Adrenal gland (tissue), 12 donors: Measurements from ENCODE around the gene STAT1. TPM values are rescaled to one million over a fixed set of nuclear protein-coding genes. Genes with fewer than 3 reads are reported as not detected.

ENCODE experiments used
- DNase-seq, 7 donors: peaks; one replicate each; pipeline ENCODE4 v3.0.0-alpha.2; 2019 to 2020
- H3K27ac ChIP-seq, 5 donors: fragments of 200-600 bp; sonication (generic) in 4 of 5; 1 replicate in 3 of 5; 2 replicates in 2 of 5; pipeline versions ENCODE4 v1.5.1 to v1.8.0; 2016 to 2020; ENCODE audit warnings: mild to moderate bottlenecking in 1 of 5
- H3K27me3 ChIP-seq: fragments of 200-600 bp; 2 replicates; pipeline ENCODE4 v1.8.0; 2021
- H3K36me3 ChIP-seq, 2 donors: fragments of 200-600 bp; replicated peaks in 1 of 2; 1 replicate in 1 of 2; 2 replicates in 1 of 2; pipeline versions ENCODE4 v1.5.1 to v1.8.0; 2018 to 2022
- H3K4me1 ChIP-seq, 2 donors: fragments of 200-600 bp; replicated peaks in 1 of 2; 1 replicate in 1 of 2; 2 replicates in 1 of 2; pipeline versions ENCODE4 v1.5.1 to v1.8.0; 2018 to 2021
- H3K4me3 ChIP-seq, 4 donors: fragments of 200-600 bp; sonication (generic) in 3 of 4; one replicate each; pipeline ENCODE4 v1.5.1; 2016 to 2018
- H3K9me3 ChIP-seq, 3 donors: fragments of 200-600 bp; sonication (generic) in 1 of 3; replicated peaks in 1 of 3; 1 replicate in 2 of 3; 2 replicates in 1 of 3; pipeline versions ENCODE4 v1.5.1 to v1.8.0; 2016 to 2021
- CTCF ChIP-seq, 6 experiments: fragments of 450-650 bp in 4 of 6; fragments of 200-600 bp in 2 of 6; sonication (generic) in 1 of 6; IDR thresholded peaks; 1 replicate in 5 of 6; 2 replicates in 1 of 6; pipeline versions ENCODE4 v1.5.1 to v1.8.0; 2016 to 2021; ENCODE audit warnings: antibody characterized with exemption in 6 of 6, mild to moderate bottlenecking in 2 of 6, moderate library complexity in 1 of 6
- POLR2A ChIP-seq, 2 donors: fragments of 450-650 bp; IDR thresholded peaks; one replicate each; pipeline ENCODE4 v1.6.1; 2017; ENCODE audit warnings: antibody characterized with exemption in 2 of 2, mild to moderate bottlenecking in 2 of 2, moderate library complexity in 1 of 2
- WGBS, 4 donors: extraction: QIAGEN DNeasy Blood & Tissue Kit in 2 of 4; methylation state at CpG; one replicate each; pipeline versions ENCODE4 v1.1.5 to v1.1.7; 2013 to 2017; 5-methylcytosine and 5-hydroxymethylcytosine counted together
- intact Hi-C, 2 donors: fragments of 100-400 bp; cut with DNase I; formaldehyde crosslinking; loops; one replicate each; pipeline versions ENCODE4 v1.14.1 to v1.15.0; 2022 to 2023
- polyA plus RNA-seq, 3 donors: library from polyadenylated mRNA; stranded (reverse); fragments of 200-250 nt in 2 of 3; fragments of 350-450 nt in 1 of 3; fragmentation: Illumina TruSeq in 1 of 3; extraction: RNeasy Lipid Tissue Mini Kit (QIAGEN cat#74804) in 1 of 3; gene quantifications; one replicate each; pipeline ENCODE4 v1.2.3, GENCODE V29; 2013 to 2014
- total RNA-seq, 9 donors: library from RNA; depleted of rRNA in 4 of 9; stranded (reverse); fragments of >200 nt in 4 of 9; fragments of 120-200 nt in 1 of 9; fragmentation: NEBNext Ultra II Directional in 1 of 9; extraction: Animal tissue kit (Norgen Biotek cat#: 25700) in 1 of 9; gene quantifications; one replicate each; pipeline versions ENCODE4 v1.1.0 to v1.2.4, GENCODE V29; 2013 to 2023
- donor health status: healthy with polysubstance abuse.
- donor health status: Bipolar disorder and iron deficiency.
- donor health status: DM: yes; HTN: yes; CAD: no.
- donor health status: DM: no; HTN: no; CAD: no.
- donor health status: DM: no; HTN: no; CAD: no.
- donor health status: DM: yes; HTN: yes; CAD: no.

Gene STAT1
- total and polyA plus RNA-seq, 12 donors: 11.9 to 165 (median 75.6) TPM

- intact Hi-C loops: no loop called here
- Histone ChIP-seq H3K9me3 (no peaks in the 10 kb centered on the region), H3K27me3 (no peaks in the 10 kb centered on the region), H3K4me3 (no peak overlapping the region), H3K36me3 (peaks cover 0 to 82% of the 10 kb centered on the region in 2 donors), H3K4me1 (peaks cover 0 to 8% of the 10 kb centered on the region in 2 donors), H3K27ac (peak overlapping the region in 1 of 5 donors; percentile 4)
- DNase-seq: no peak
- TF ChIP-seq CTCF (IDR thresholded peaks at IDR 0.05): no peak
- TF ChIP-seq POLR2A (IDR thresholded peaks at IDR 0.05): no peak
- 31 to 40% (median 36%) methylated on average over 2 of the region's 2 CpGs for WGBS, 4 donors
Measured at GRCh38 chr2:191001032-191001431, 12.9 kb downstream of the STAT1 start.

- H3K36me3 ChIP-seq: peaks cover 0 to 82% of the 10 kb centered on the region in 2 donors
- intact Hi-C loops: no loop called here
- no peaks in the 10 kb centered on the region for H3K27me3 ChIP-seq
- no peak overlapping the region for H3K27ac ChIP-seq
- no peaks in the 10 kb centered on the region for H3K9me3 ChIP-seq
- H3K4me1 ChIP-seq: peaks cover 0 to 8% of the 10 kb centered on the region in 2 donors
- TF ChIP-seq CTCF (IDR thresholded peaks at IDR 0.05) (no peak), POLR2A (IDR thresholded peaks at IDR 0.05) (no peak)
- DNase-seq: no peak
- 89 to 95% (median 93%) methylated on average over 9 of the region's 9 CpGs for WGBS, 4 donors
- no peak overlapping the region for H3K4me3 ChIP-seq
Measured at GRCh38 chr2:190999949-191000665, 13.9 kb downstream of the STAT1 start.

- TF ChIP-seq CTCF (IDR thresholded peaks at IDR 0.05) (no peak), POLR2A (IDR thresholded peaks at IDR 0.05) (no peak)
- no peak for DNase-seq
- H3K9me3 ChIP-seq: no peaks in the 10 kb centered on the region
- no peak overlapping the region for H3K27ac ChIP-seq
- peaks cover 0 to 82% of the 10 kb centered on the region in 2 donors for H3K36me3 ChIP-seq
- no peaks in the 10 kb centered on the region for H3K27me3 ChIP-seq
- H3K4me1 ChIP-seq: peaks cover 0 to 8% of the 10 kb centered on the region in 2 donors
- 88 to 93% (median 88%) methylated on average over 7 of the region's 7 CpGs for WGBS, 4 donors
- H3K4me3 ChIP-seq: no peak overlapping the region
- intact Hi-C loops: no loop called here
Measured at GRCh38 chr2:190999058-190999457, 14.9 kb downstream of the STAT1 start.

DNA sequence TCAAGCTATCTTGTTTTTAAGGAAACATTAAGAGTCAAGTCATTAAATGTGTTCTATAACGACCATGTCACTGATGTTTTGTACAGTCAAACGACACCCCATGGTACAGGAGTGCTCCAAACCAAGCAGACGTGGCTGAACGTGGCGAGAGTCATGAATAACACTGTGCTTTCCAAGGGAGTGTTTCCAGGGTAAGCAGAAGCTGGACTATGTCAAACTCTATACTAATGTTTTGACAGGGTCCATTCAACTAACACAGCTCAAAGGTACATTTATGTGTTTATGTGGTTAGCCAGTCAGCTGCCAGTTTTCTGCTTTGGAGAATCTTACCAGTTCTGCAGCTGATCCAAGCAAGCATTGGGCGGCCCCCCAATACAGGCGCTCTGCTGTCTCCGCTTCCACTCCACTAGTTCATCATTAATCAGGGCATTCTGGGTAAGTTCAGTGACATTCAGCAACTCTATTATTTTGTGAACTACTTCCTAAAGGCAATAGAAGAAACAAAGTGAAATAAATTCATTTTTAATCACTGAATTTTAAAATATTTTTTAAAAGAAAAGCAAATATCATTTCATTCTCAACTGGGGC, 16.4 kb downstream of the STAT1 start:
- no peaks in the 10 kb centered on the region for H3K27me3 ChIP-seq
- WGBS, 4 donors: 84 to 92% (median 91%) methylated on average over 8 of the region's 8 CpGs
- H3K9me3 ChIP-seq: no peaks in the 10 kb centered on the region
- DNase-seq: no peak
- peaks cover 0 to 8% of the 10 kb centered on the region in 2 donors for H3K4me1 ChIP-seq
- H3K27ac ChIP-seq: no peak overlapping the region
- intact Hi-C loops: no loop called here
- H3K36me3 ChIP-seq: peaks cover 0 to 83% of the 10 kb centered on the region in 2 donors
- TF ChIP-seq CTCF (IDR thresholded peaks at IDR 0.05): no peak
- no peak for TF ChIP-seq POLR2A (IDR thresholded peaks at IDR 0.05)
- no peak overlapping the region for H3K4me3 ChIP-seq
